DMS 273 (cell line): ENCODE results near the gene CCIN.
"Not testable (repeated sequence)": the region's sequence is repeated elsewhere in the genome, so short reads cannot be mapped to it uniquely, and the experiment has no call there.

Source experiments
- DNase-seq: peaks from one replicate; lab custom pipeline; 2025; ENCODE audit not compliant: unreplicated experiment; lab: John Stamatoyannopoulos, UW

Gene CCIN

GRCh38 chr9:36169166-36169565, at the start of gene CCIN:
CCIN (plus strand) TSS chr9:36169388; CDS start chr9:36169503, 115 bp downstream.
- DNase-seq, result no peak

GRCh38 chr9:36119476-36119875, 49.7 kb upstream of the CCIN start:
- no peak for DNase-seq

- no peak for DNase-seq
Measured at GRCh38 chr9:36120705-36121104, 48.5 kb upstream of the CCIN start.

- no peak for DNase-seq
Measured at GRCh38 chr9:36121971-36122370, 47.2 kb upstream of the CCIN start.

GRCh38 chr9:36123515-36123914, 45.7 kb upstream of the CCIN start:
- DNase-seq, result no peak

GRCh38 chr9:36125062-36125855, 43.9 kb upstream of the CCIN start:
- no peak for DNase-seq

- DNase-seq, result no peak
Measured at GRCh38 chr9:36126016-36126730, 43.0 kb upstream of the CCIN start.

- no peak for DNase-seq
Measured at GRCh38 chr9:36127652-36128244, 41.4 kb upstream of the CCIN start.

- no peak for DNase-seq
Measured at GRCh38 chr9:36128349-36128748, 40.8 kb upstream of the CCIN start.

- no peak for DNase-seq
Measured at GRCh38 chr9:36129139-36129538, 40.0 kb upstream of the CCIN start.

- not testable (repeated sequence) for DNase-seq
Measured at GRCh38 chr9:36131666-36132065, 37.5 kb upstream of the CCIN start.

GRCh38 chr9:36132086-36132485, 37.1 kb upstream of the CCIN start:
- DNase-seq, result no peak

- no peak for DNase-seq
Measured at GRCh38 chr9:36134761-36135505, 34.3 kb upstream of the CCIN start.

GRCh38 chr9:36135741-36136271, 33.4 kb upstream of the CCIN start:
- no peak for DNase-seq

- peak; percentile 87 for DNase-seq
Measured at GRCh38 chr9:36136272-36136893, 32.8 kb upstream of the CCIN start, which contains the start of gene GLIPR2. GLIPR2 (plus strand) TSS chr9:36136733; CDS start chr9:36136779, 46 bp downstream.

GRCh38 chr9:36136894-36137391, 32.2 kb upstream of the CCIN start:
- DNase-seq, result peak; percentile 64

- DNase-seq, result peak; percentile 35
Measured at GRCh38 chr9:36137392-36138004, 31.7 kb upstream of the CCIN start.

GRCh38 chr9:36138496-36138895, 30.7 kb upstream of the CCIN start:
- DNase-seq, result no peak

- no peak for DNase-seq
Measured at GRCh38 chr9:36138901-36139300, 30.3 kb upstream of the CCIN start.
